ENCODE measurements around the gene COA4.
A peak's percentile ranks its signal among the peaks of the same experiment; 100 is the strongest.
"Not testable (repeated sequence)": the region's sequence is repeated elsewhere in the genome, so short reads cannot be mapped to it uniquely, and the experiment has no call there.

The COA4 gene

DNA sequence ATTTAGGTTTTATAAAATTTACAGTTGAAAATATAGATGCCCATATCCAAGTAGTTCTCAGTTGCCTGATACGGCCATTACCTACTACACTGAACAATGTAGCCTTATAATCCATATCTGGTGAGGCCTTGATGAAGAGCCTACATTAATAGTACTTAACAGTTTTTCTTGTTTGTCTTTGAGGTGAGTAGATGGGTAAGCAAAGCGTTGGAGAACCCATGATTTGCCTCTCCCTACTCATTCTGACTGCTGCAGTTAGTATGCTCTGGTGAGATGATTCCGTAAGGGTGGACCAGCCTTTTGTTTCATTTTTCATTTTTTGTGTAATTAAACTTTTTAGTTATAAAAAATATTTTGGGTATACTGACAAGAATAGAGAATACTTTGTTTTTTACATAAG is 11.6 kb upstream of the COA4 start:
- Histone ChIP-seq H3K36me3 (ENCODE audit: control insufficient read depth, insufficient read depth, low read length) (peaks cover 8% of the 10 kb centered on the region), H3K4me1 (ENCODE audit: control insufficient read depth, insufficient read depth, low read length) (no peaks in the 10 kb centered on the region), H3K27me3 (ENCODE audit: control insufficient read depth, insufficient read depth, low read length) (no peaks in the 10 kb centered on the region), H3K4me3 (ENCODE audit: low read length) (no peak overlapping the region), H3K9ac (ENCODE audit: low read length) (no peak overlapping the region), H3K9me3 (ENCODE audit: control insufficient read depth, low read length) (no peaks in the 10 kb centered on the region)

DNA sequence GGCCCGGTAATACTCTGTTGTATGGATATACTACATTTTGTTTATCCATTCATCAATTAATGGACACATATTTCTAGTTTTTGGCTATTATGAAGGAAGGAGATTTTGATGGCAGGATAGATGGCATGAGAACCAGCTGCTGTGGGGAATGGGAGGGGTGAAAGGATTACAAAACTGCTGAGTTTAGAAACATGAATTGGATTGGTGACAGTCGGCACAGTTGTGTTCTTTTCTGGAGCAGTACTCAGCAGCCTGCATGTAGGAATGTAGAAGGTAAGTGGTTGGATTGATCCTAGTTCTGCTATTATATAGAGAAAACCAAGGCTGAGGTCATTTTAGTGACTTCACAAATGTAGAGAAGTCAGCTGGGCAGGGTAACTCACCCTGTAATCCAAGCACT is 7.2 kb upstream of the COA4 start:
- Histone ChIP-seq H3K4me3 (ENCODE audit: low read length) (no peak overlapping the region), H3K36me3 (ENCODE audit: control insufficient read depth, insufficient read depth, low read length) (no peaks in the 10 kb centered on the region), H3K9ac (ENCODE audit: low read length) (no peak overlapping the region), H3K9me3 (ENCODE audit: control insufficient read depth, low read length) (no peaks in the 10 kb centered on the region), H3K27me3 (ENCODE audit: control insufficient read depth, insufficient read depth, low read length) (no peaks in the 10 kb centered on the region), H3K4me1 (ENCODE audit: control insufficient read depth, insufficient read depth, low read length) (no peaks in the 10 kb centered on the region)

DNA sequence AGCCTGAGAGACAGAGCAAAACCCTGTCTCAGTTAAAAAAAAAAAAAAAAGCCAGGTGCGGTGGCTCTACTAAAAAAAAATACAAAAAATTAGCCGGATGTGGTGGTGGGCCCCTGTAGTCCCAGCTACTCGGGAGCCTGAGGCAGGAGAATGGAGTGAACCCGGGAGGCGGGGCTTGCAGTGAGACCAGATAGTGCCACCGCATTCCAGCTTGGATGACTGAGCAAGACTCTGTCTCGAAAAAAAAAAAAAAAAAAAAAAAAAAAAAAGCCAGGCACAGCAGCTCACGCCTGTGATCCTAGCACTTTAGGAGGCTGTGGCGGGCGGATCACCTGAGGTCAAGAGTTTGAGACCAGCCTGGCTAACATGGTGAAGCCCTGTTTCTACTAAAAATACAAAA is 3.8 kb upstream of the COA4 start:
- not testable (repeated sequence) for H3K9ac ChIP-seq (ENCODE audit: low read length); H3K9me3 ChIP-seq (ENCODE audit: control insufficient read depth, low read length); H3K36me3 ChIP-seq (ENCODE audit: control insufficient read depth, insufficient read depth, low read length); H3K4me1 ChIP-seq (ENCODE audit: control insufficient read depth, insufficient read depth, low read length); H3K27me3 ChIP-seq (ENCODE audit: control insufficient read depth, insufficient read depth, low read length); H3K4me3 ChIP-seq (ENCODE audit: low read length)

DNA sequence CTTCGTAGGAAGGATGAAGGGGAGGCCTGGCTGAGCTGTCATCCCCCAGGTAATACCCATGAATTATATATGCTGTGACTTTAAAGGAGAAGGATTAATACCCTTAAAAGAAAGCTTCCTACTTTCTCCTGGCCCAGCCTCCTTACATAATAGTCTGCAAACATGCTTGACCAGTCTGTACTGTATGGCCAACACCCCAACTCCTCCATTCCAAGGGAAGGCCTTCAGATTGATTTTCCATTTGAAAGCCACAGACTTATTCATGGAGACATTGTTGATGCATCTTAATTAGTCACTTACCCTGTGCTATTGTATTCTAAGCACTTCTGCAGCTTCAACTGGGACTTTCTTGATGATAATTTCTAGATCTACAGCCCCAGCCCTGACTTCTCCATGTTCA is 2.1 kb upstream of the COA4 start:
- no peaks in the 10 kb centered on the region for H3K9me3 ChIP-seq (ENCODE audit: control insufficient read depth, low read length)
- no peaks in the 10 kb centered on the region for H3K27me3 ChIP-seq (ENCODE audit: control insufficient read depth, insufficient read depth, low read length)
- no peak overlapping the region for H3K4me3 ChIP-seq (ENCODE audit: low read length)
- peaks cover 5% of the 10 kb centered on the region for H3K4me1 ChIP-seq (ENCODE audit: control insufficient read depth, insufficient read depth, low read length)
- H3K36me3 ChIP-seq (ENCODE audit: control insufficient read depth, insufficient read depth, low read length): no peaks in the 10 kb centered on the region
- no peak overlapping the region for H3K9ac ChIP-seq (ENCODE audit: low read length)

DNA sequence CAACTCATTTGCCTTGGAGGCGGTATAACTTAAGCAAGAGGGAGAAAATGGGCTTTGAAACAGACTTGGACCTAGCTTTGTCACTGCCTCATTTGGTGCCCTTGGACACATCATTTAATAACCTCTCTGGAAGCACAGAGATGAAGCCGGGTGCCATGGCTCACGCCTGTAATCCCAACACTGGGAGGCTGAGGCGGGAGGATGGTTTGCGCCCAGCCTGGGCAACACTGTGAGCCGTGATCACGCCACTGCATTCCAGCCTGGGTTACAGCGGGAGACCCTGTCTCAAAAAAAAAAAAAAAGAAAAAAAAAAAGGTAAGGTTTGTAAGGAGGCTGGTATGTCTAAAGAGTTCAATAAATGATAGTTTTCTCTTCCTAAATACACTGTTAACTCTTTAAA is 806 bp downstream of the COA4 start:
- Histone ChIP-seq H3K9ac (ENCODE audit: low read length) (peak overlapping the region; percentile 75), H3K36me3 (ENCODE audit: control insufficient read depth, insufficient read depth, low read length) (no peaks in the 10 kb centered on the region), H3K4me3 (ENCODE audit: low read length) (peak overlapping the region; percentile 71)

DNA sequence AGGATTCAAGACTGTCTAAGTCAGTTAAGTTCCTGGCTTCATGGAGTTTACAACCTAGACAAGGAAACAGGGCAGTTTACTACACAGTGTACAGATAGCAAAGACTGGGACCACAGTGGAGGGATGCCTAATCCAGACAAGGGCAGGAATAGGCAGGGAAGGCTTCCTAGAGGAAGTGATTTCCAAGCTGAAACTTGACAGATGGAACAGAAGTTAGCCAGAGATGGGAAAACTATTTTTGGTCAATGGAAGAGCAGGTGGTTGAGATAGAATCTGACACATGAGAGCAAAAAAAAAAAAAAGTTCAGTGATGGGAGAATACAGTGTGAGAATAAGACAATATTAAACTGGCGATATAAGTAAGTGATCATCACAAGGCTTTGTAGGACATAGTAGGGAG is 1.3 kb downstream of the COA4 start:
- H3K9ac ChIP-seq (ENCODE audit: low read length): no peak overlapping the region
- no peaks in the 10 kb centered on the region for H3K27me3 ChIP-seq (ENCODE audit: control insufficient read depth, insufficient read depth, low read length)
- H3K4me3 ChIP-seq (ENCODE audit: low read length): no peak overlapping the region
- H3K9me3 ChIP-seq (ENCODE audit: control insufficient read depth, low read length): no peaks in the 10 kb centered on the region
- peaks cover 5% of the 10 kb centered on the region for H3K4me1 ChIP-seq (ENCODE audit: control insufficient read depth, insufficient read depth, low read length)
- H3K36me3 ChIP-seq (ENCODE audit: control insufficient read depth, insufficient read depth, low read length): no peaks in the 10 kb centered on the region

More for the DNA sequence above, 806 bp downstream of the COA4 start:
- no peaks in the 10 kb centered on the region for H3K27me3 ChIP-seq (ENCODE audit: control insufficient read depth, insufficient read depth, low read length)
- H3K4me1 ChIP-seq (ENCODE audit: control insufficient read depth, insufficient read depth, low read length): peaks cover 5% of the 10 kb centered on the region
- no peaks in the 10 kb centered on the region for H3K9me3 ChIP-seq (ENCODE audit: control insufficient read depth, low read length)

DNA sequence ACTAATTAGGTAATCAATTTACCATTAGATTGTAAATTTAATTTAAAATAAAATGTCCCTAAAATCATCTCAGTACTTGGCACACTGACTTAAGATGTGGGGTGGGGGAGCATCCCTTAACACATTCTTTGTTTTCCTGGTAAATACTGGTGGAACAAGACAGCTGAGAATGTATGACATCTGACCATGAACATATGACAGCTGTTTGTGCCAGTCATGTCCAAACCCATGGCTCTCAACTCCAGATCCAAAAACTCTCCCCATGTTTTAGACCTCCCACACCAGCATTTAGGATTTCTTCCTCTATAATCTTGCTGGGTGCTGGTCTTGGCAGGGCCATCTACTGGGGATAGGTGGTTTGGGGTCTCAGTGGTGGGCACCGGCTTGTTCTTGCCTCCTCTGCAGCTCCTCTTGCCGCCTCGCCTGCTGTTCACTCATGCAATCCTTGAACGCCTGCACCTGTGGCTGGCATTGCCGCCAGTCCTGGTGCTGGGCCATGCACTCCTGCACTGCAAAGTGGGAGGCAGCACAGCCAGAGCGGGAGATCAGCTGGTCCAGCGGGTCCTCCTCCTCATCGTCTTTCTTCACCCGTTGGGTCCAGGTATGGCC is 3.8 kb downstream of the COA4 start:
- Histone ChIP-seq H3K27me3 (ENCODE audit: control insufficient read depth, insufficient read depth, low read length) (no peaks in the 10 kb centered on the region), H3K4me1 (ENCODE audit: control insufficient read depth, insufficient read depth, low read length) (peaks cover 14% of the 10 kb centered on the region), H3K36me3 (ENCODE audit: control insufficient read depth, insufficient read depth, low read length) (no peaks in the 10 kb centered on the region), H3K9ac (ENCODE audit: low read length) (no peak overlapping the region), H3K4me3 (ENCODE audit: low read length) (no peak overlapping the region), H3K9me3 (ENCODE audit: control insufficient read depth, low read length) (no peaks in the 10 kb centered on the region)

DNA sequence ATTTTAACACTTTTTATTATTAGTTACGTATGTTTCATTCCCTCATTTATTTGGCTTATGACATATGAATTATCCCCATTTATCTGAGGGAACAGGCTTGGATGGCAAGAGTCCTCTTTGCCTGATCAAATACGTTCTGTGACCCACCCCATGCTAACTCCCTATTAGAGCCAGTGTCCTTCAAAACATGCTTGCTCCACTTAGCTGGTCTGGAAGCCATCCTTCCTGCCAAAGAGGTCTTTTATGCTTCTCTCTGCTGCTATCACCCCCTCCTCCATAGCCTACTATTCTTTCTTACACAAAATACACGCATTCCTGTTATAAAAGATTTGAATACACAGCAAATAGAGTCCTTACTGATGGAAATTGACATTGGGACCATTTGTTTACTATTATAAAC is 6.4 kb downstream of the COA4 start:
- Histone ChIP-seq H3K36me3 (ENCODE audit: control insufficient read depth, insufficient read depth, low read length) (no peaks in the 10 kb centered on the region), H3K4me3 (ENCODE audit: low read length) (no peak overlapping the region), H3K27me3 (ENCODE audit: control insufficient read depth, insufficient read depth, low read length) (no peaks in the 10 kb centered on the region), H3K4me1 (ENCODE audit: control insufficient read depth, insufficient read depth, low read length) (peaks cover 9% of the 10 kb centered on the region), H3K9me3 (ENCODE audit: control insufficient read depth, low read length) (no peaks in the 10 kb centered on the region), H3K9ac (ENCODE audit: low read length) (no peak overlapping the region)

DNA sequence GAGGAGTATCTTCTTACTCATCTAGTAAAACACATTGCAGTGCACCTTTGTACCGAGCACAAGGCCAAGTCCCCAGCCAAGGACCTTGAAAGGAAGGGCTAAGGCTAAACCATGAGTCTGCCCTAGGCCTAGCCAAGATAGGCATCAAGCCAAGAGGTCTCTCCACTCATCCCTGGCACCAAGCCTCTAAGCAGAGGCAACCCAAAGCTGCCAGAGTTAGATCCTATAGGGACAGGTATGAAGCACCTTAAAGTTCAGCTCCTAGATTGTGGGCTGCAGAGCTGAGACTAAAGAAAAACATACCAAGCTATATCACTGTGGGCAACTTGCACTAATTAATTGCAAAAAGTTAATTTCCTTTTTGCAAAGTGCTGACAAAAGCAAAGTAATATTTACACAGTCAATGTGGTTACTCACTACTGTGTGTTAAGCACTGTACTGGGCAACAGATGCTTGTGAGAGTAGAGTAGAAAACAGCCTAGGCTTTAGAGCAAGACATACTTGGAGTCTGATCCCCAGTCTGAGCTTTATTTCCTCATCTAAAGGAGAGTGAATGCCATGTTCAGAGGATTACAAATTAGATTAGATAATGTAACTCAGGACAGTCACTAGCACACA is 7.2 kb downstream of the COA4 start:
- Histone ChIP-seq H3K4me1 (ENCODE audit: control insufficient read depth, insufficient read depth, low read length) (peaks cover 9% of the 10 kb centered on the region), H3K27me3 (ENCODE audit: control insufficient read depth, insufficient read depth, low read length) (no peaks in the 10 kb centered on the region), H3K9me3 (ENCODE audit: control insufficient read depth, low read length) (no peaks in the 10 kb centered on the region), H3K4me3 (ENCODE audit: low read length) (no peak overlapping the region), H3K36me3 (ENCODE audit: control insufficient read depth, insufficient read depth, low read length) (no peaks in the 10 kb centered on the region), H3K9ac (ENCODE audit: low read length) (no peak overlapping the region)

DNA sequence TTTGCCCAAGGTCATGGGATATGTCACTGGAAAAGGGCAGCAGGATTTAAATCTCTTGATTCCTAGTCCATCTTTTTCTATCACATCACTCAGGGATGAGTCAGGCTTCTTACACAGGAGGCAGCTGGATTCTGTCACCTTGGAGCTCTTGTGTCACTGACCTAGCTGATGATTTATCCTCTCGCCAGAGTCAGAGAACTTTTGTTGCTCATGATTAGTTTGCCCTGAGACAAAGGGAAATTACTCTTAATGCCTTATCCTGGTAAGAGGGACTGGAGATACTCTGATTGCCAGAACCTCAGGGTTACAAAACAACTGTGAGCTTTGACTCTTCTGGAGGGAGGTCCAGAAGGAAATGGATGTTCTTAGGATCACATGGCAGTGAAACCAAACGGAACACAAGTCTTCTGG is 10.1 kb downstream of the COA4 start:
- H3K9me3 ChIP-seq (ENCODE audit: control insufficient read depth, low read length): no peaks in the 10 kb centered on the region
- no peak overlapping the region for H3K9ac ChIP-seq (ENCODE audit: low read length)
- H3K36me3 ChIP-seq (ENCODE audit: control insufficient read depth, insufficient read depth, low read length): no peaks in the 10 kb centered on the region
- H3K4me3 ChIP-seq (ENCODE audit: low read length): no peak overlapping the region
- H3K27me3 ChIP-seq (ENCODE audit: control insufficient read depth, insufficient read depth, low read length): no peaks in the 10 kb centered on the region
- peaks cover 9% of the 10 kb centered on the region for H3K4me1 ChIP-seq (ENCODE audit: control insufficient read depth, insufficient read depth, low read length)

DNA sequence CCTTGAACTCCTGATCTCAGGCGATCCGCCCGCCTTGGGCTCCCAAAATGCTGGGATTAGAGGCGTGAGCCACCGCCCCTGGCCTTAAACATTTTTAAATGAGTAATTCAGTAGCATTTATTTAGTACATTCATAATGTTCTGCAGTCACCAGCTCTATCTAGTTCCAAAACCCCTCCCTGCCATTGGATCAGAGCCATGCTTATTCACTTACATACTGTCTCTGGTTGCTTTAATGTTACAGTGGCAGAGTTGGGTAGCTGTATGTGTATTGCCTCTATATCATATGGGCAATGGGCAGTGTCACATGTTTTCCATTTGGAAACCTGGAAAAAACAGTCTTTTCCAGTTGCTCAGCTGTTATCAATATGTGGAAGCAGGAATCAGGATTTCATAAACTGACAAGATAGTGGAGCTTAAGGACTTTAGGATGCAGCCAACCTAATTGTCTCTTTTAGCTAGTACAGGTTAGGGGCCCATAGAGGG is 10.5 kb downstream of the COA4 start:
- Histone ChIP-seq H3K27me3 (ENCODE audit: control insufficient read depth, insufficient read depth, low read length) (no peaks in the 10 kb centered on the region), H3K4me1 (ENCODE audit: control insufficient read depth, insufficient read depth, low read length) (peaks cover 9% of the 10 kb centered on the region), H3K9me3 (ENCODE audit: control insufficient read depth, low read length) (no peaks in the 10 kb centered on the region), H3K4me3 (ENCODE audit: low read length) (no peak overlapping the region), H3K9ac (ENCODE audit: low read length) (no peak overlapping the region), H3K36me3 (ENCODE audit: control insufficient read depth, insufficient read depth, low read length) (no peaks in the 10 kb centered on the region)

DNA sequence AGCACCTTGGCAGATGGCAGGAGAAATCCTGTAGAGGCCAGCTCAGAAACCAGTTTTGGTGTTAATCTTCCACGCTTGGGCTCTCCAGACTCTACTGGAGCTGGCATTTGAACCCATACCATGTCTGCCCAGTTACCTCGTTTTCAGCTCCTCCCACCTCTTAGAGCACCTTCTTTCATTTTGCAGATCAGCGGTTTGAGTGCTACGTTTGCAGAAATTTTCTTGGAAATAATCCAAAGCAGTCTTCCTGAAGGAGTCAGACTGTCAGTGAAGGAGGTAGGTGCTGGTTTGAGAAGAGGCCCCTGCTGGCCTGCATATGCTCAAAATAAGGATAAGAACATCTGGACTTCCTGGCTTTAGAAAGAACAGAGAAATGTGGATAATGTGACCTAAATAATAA is 13.7 kb downstream of the COA4 start:
- H3K9me3 ChIP-seq (ENCODE audit: control insufficient read depth, low read length): no peaks in the 10 kb centered on the region
- H3K36me3 ChIP-seq (ENCODE audit: control insufficient read depth, insufficient read depth, low read length): no peaks in the 10 kb centered on the region
- H3K4me3 ChIP-seq (ENCODE audit: low read length): no peak overlapping the region
- H3K4me1 ChIP-seq (ENCODE audit: control insufficient read depth, insufficient read depth, low read length): no peaks in the 10 kb centered on the region
- no peaks in the 10 kb centered on the region for H3K27me3 ChIP-seq (ENCODE audit: control insufficient read depth, insufficient read depth, low read length)
- no peak overlapping the region for H3K9ac ChIP-seq (ENCODE audit: low read length)

DNA sequence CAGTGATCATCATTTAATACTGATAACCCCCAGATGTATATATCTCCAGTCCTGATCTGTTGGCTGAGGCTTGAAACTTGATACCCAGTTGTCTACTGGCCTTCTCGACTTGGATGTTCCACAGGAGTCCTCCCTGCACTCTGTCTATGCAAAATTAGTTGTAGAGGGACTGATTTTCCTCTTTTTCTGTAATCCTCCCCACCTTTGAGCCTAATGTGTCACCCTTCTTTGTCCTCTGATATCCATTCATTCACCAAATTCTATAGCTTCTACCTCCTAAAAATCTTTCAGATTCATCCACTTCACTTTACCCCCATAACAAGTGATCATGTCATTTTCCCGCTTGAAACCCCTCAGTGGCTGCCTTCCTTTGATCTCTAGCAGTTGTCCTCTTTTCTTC is 16.4 kb downstream of the COA4 start:
- H3K27me3 ChIP-seq (ENCODE audit: control insufficient read depth, insufficient read depth, low read length): no peaks in the 10 kb centered on the region
- no peak overlapping the region for H3K4me3 ChIP-seq (ENCODE audit: low read length)

More for the DNA sequence above, 16.4 kb downstream of the COA4 start:
- no peaks in the 10 kb centered on the region for H3K9me3 ChIP-seq (ENCODE audit: control insufficient read depth, low read length)
- H3K4me1 ChIP-seq (ENCODE audit: control insufficient read depth, insufficient read depth, low read length): no peaks in the 10 kb centered on the region
- no peak overlapping the region for H3K9ac ChIP-seq (ENCODE audit: low read length)
- no peaks in the 10 kb centered on the region for H3K36me3 ChIP-seq (ENCODE audit: control insufficient read depth, insufficient read depth, low read length)
